ENCODE data around the gene GALNT17.

GALNT17 gene

GRCh38 chr7:71706597-71706975 is 574.6 kb downstream of the GALNT17 start:
- H3K4me3 ChIP-seq (ENCODE audit: low read depth, low read length) = no peak overlapping the region
- POLR2A ChIA-PET = no interaction called here
- DNase-seq (ENCODE audit: low read depth, low spot score) = no peak
- CTCF ChIA-PET = no interaction called here
- no peak for TF ChIP-seq CTCF (IDR thresholded peaks at IDR 0.05; ENCODE audit: insufficient read depth, low read length, missing control alignments)

- CTCF ChIA-PET = no interaction called here
- TF ChIP-seq CTCF (IDR thresholded peaks at IDR 0.05; ENCODE audit: insufficient read depth, low read length, missing control alignments) = no peak
- DNase-seq (ENCODE audit: low read depth, low spot score) = no peak
- POLR2A ChIA-PET = no interaction called here
- no peak overlapping the region for H3K4me3 ChIP-seq (ENCODE audit: low read depth, low read length)
Measured at GRCh38 chr7:71707041-71707440, 575.1 kb downstream of the GALNT17 start.

GRCh38 chr7:71708710-71709109 is 576.8 kb downstream of the GALNT17 start:
- H3K4me3 ChIP-seq (ENCODE audit: low read depth, low read length) = no peak overlapping the region
- POLR2A ChIA-PET = no interaction called here
- no peak for TF ChIP-seq CTCF (IDR thresholded peaks at IDR 0.05; ENCODE audit: insufficient read depth, low read length, missing control alignments)
- CTCF ChIA-PET = no interaction called here
- DNase-seq (ENCODE audit: low read depth, low spot score) = no peak

- TF ChIP-seq CTCF (IDR thresholded peaks at IDR 0.05; ENCODE audit: insufficient read depth, low read length, missing control alignments) = no peak
- ChIA-PET CTCF (interaction anchor here (0.5 kb wide), 1 partner anchor 795 kb away, joined by 3 read pairs; no protein-coding TSS in a partner anchor), POLR2A (no interaction called here)
- no peak overlapping the region for H3K4me3 ChIP-seq (ENCODE audit: low read depth, low read length)
- DNase-seq (ENCODE audit: low read depth, low spot score) = no peak
Measured at GRCh38 chr7:71710442-71710841, 578.5 kb downstream of the GALNT17 start.

- ChIA-PET CTCF (no interaction called here), POLR2A (no interaction called here)
- H3K4me3 ChIP-seq (ENCODE audit: low read depth, low read length) = no peak overlapping the region
- DNase-seq (ENCODE audit: low read depth, low spot score) = no peak
- TF ChIP-seq CTCF (IDR thresholded peaks at IDR 0.05; ENCODE audit: insufficient read depth, low read length, missing control alignments) = no peak
Measured at GRCh38 chr7:71712653-71713180, 580.8 kb downstream of the GALNT17 start.

- DNase-seq (ENCODE audit: low read depth, low spot score) = no peak
- POLR2A ChIA-PET = no interaction called here
- no peak for TF ChIP-seq CTCF (IDR thresholded peaks at IDR 0.05; ENCODE audit: insufficient read depth, low read length, missing control alignments)
- no peak overlapping the region for H3K4me3 ChIP-seq (ENCODE audit: low read depth, low read length)
- CTCF ChIA-PET = no interaction called here
Measured at GRCh38 chr7:71716690-71717089, 584.7 kb downstream of the GALNT17 start.
